WTC11 (cell line): ENCODE data around the gene MAB21L4. TPM values are rescaled to one million over a fixed set of nuclear protein-coding genes. Genes with fewer than 3 reads are reported as not detected.

Source experiments
- ATAC-seq: fragments of 200-7000 bp; cut with Tn5 transposase; 2 replicates; pipeline ENCODE4 v1.10.0; 2021; ENCODE audit warnings: mild to moderate bottlenecking, moderate library complexity
- CTCF ChIA-PET: fragments of 300-600 bp; sonication (Branson Sonifier 250); formaldehyde crosslinking; loops from one replicate; lab custom pipeline; 2021; ENCODE audit warnings: antibody characterized with exemption; lab: Charles Lee
- POLR2A ChIA-PET: fragments of 350-600 bp; sonication (Branson Sonifier 250); formaldehyde crosslinking; loops from one replicate; lab custom pipeline; 2021; ENCODE audit warnings: antibody characterized with exemption; lab: Charles Lee
- DNase-seq: peaks from one replicate; pipeline ENCODE4 v3.0.0; 2021; ENCODE audit warnings: low spot score
- H3K27ac Mint-ChIP-seq: 2 replicates; pipeline ENCODE4 v1.8.0; 2021; ENCODE audit warnings: mixed read lengths
- H3K27me3 Mint-ChIP-seq: 2 replicates; pipeline ENCODE4 v1.8.0; 2021; ENCODE audit warnings: low read depth, mild to moderate bottlenecking, moderate library complexity, mixed read lengths
- H3K36me3 Mint-ChIP-seq: 2 replicates; pipeline ENCODE4 v1.8.0; 2021; ENCODE audit warnings: mixed read lengths
- H3K4me1 Mint-ChIP-seq: 2 replicates; pipeline ENCODE4 v1.8.0; 2022; ENCODE audit warnings: mixed read lengths
- H3K4me3 Mint-ChIP-seq: 2 replicates; pipeline ENCODE4 v1.8.0; 2021; ENCODE audit warnings: mild to moderate bottlenecking, moderate library complexity, mixed read lengths
- H3K9me3 Mint-ChIP-seq: 2 replicates; pipeline ENCODE4 v1.8.0; 2021; ENCODE audit warnings: mixed read lengths
- ATF2 ChIP-seq: sonication (generic); formaldehyde crosslinking; IDR thresholded peaks from 2 replicates; pipeline ENCODE4 v1.8.1; 2022; ENCODE audit warnings: low read depth, missing genetic modification reagents, borderline replicate concordance
- EMX1 ChIP-seq: fragments of 250-450 bp; sonication (Bioruptor Pico); IDR thresholded peaks from 2 replicates; pipeline ENCODE4 v1.8.0; 2021; ENCODE audit warnings: mild to moderate bottlenecking
- FOXK1 ChIP-seq: sonication (generic); formaldehyde crosslinking; IDR thresholded peaks from 2 replicates; pipeline ENCODE4 v1.8.0; 2022; ENCODE audit warnings: mild to moderate bottlenecking, moderate library complexity, missing genetic modification reagents
- HMGXB4 ChIP-seq: sonication (generic); formaldehyde crosslinking; IDR thresholded peaks from 2 replicates; pipeline ENCODE4 v1.8.1; 2023; ENCODE audit warnings: mild to moderate bottlenecking, moderate library complexity, missing genetic modification reagents
- IRF1 ChIP-seq: sonication (generic); formaldehyde crosslinking; IDR thresholded peaks from 2 replicates; pipeline ENCODE4 v1.8.0; 2023; ENCODE audit warnings: missing genetic modification reagents
- MAX ChIP-seq: sonication (generic); formaldehyde crosslinking; IDR thresholded peaks from 2 replicates; pipeline ENCODE4 v1.8.0; 2022; ENCODE audit warnings: mild to moderate bottlenecking, missing genetic modification reagents
- SP1 ChIP-seq: sonication (generic); formaldehyde crosslinking; conservative IDR thresholded peaks from 2 replicates; pipeline ENCODE4 v1.8.1; 2022; ENCODE audit warnings: missing genetic modification reagents
- TEAD4 ChIP-seq: sonication (generic); formaldehyde crosslinking; IDR thresholded peaks from 2 replicates; pipeline ENCODE4 v1.8.0; 2022; ENCODE audit warnings: mild to moderate bottlenecking, missing genetic modification reagents
- total RNA-seq: library from RNA; stranded (reverse); gene quantifications from 3 replicates; pipeline ENCODE4 v1.2.3, GENCODE V29; 2021
- TF ChIP-seq, protein P1 (sequence below): fragments of 250-450 bp; sonication (Bioruptor Pico); conservative IDR thresholded peaks from 2 replicates; pipeline ENCODE4 v1.9.0; 2021; ENCODE audit warnings: mild to moderate bottlenecking
- TF ChIP-seq, protein P2 (sequence below): sonication (generic); formaldehyde crosslinking; IDR thresholded peaks from 2 replicates; pipeline ENCODE4 v1.8.1; 2023; ENCODE audit warnings: mild to moderate bottlenecking, missing genetic modification reagents, moderate library complexity
- TF ChIP-seq, protein P3 (sequence below): sonication (generic); formaldehyde crosslinking; IDR thresholded peaks from 2 replicates; pipeline ENCODE4 v1.8.1; 2022; ENCODE audit warnings: mild to moderate bottlenecking, moderate library complexity, missing genetic modification reagents
- TF ChIP-seq, protein P4 (sequence below): fragments of 250-450 bp; sonication (Bioruptor Pico); IDR thresholded peaks from 2 replicates; pipeline ENCODE4 v1.9.0; 2021; ENCODE audit warnings: mild to moderate bottlenecking, borderline replicate concordance
- TF ChIP-seq, protein P5 (sequence below): fragments of 200-600 bp; IDR thresholded peaks from 2 replicates; pipeline ENCODE4 v1.8.0; 2022; ENCODE audit warnings: antibody characterized with exemption

The MAB21L4 gene
- total RNA-seq, 1 experiment from 2014 or later = not detected

GRCh38 chr2:240931319-240931949 lies 35.5 kb upstream of the MAB21L4 start:
- ChIA-PET POLR2A (no interaction called here), CTCF (no interaction called here)
- no peak for ATAC-seq
- TF ChIP-seq ATF2 (CRISPR knock-in tag) (no peak), EMX1 (CRISPR knock-in tag) (no peak), MAX (CRISPR knock-in tag) (no peak)
- TF ChIP-seq, protein P1, sequence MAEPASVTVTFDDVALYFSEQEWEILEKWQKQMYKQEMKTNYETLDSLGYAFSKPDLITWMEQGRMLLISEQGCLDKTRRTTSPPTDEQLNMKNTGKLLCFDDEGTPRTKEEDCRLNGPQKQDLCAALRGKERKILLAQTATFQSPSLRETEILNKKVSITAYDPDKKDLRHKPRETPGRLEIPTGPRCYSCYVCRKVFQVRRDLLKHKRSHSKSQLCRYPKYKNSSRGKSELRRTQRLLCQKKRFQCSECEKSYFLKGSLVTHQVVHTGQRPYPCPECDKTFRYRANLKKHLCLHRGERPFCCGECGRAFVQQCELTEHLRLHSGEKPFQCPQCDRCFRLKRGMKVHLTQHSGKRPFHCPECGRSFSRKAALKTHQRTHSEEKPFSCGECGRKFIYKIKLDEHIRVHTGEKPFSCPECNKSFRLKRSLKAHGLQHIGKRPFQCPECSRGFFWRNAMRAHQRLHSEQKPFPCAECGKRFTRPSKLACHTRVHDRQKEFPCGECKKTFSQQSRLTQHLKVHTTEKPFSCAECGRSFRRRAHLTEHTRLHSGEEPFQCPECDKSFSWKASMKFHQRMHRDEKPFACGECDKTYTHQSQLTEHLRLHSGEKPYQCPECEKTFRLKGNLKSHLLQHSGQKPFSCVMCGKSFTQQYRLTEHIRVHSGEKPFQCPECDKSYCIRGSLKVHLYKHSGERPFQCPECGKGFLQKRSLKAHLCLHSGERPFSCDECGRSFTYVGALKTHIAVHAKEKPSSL (CRISPR knock-in tag) = no peak
- TF ChIP-seq, protein P2, sequence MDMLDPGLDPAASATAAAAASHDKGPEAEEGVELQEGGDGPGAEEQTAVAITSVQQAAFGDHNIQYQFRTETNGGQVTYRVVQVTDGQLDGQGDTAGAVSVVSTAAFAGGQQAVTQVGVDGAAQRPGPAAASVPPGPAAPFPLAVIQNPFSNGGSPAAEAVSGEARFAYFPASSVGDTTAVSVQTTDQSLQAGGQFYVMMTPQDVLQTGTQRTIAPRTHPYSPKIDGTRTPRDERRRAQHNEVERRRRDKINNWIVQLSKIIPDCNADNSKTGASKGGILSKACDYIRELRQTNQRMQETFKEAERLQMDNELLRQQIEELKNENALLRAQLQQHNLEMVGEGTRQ = no peak
- no peaks in the 10 kb centered on the region for H3K36me3 Mint-ChIP-seq
- no peak for DNase-seq
- no peaks in the 10 kb centered on the region for H3K27me3 Mint-ChIP-seq
- H3K4me3 Mint-ChIP-seq = no peak overlapping the region
- no peaks in the 10 kb centered on the region for H3K4me1 Mint-ChIP-seq
- no peaks in the 10 kb centered on the region for H3K9me3 Mint-ChIP-seq
- H3K27ac Mint-ChIP-seq = no peak overlapping the region

DNA sequence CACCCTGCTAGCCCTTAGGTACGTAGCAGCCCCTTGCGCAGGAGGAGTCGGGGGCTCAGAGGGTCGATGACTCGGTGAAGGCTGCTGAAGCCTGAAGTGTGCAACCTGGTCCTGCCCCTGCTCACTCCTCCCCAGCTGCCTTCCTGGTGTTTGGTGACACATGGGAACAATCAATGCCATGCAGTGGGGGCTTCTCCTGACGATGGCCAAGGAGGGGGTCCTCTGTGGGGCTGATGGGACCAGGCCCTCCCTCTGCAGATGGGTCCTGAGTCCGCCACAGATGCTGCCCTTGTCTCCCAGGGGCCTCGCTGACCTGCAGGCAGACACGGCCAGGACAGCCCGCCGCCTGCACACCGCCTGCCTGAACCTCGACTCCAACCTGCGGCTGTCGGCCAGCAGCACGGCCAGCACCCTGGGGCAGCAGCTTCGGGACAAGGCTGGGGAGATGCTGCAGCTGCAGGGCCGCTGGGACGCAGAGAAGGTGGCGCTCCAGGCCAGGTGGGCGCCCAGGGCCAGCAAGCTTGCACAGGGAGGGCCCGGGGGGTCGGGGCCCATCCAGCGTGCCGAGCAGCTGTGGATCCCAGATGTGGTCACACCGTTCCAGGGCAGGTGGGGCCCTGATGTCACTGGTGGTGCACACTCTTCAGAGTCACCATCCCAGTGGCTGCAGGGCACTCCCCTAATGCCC lies 34.8 kb upstream of the MAB21L4 start:
- DNase-seq (no peak), ATAC-seq (no peak)
- ChIA-PET CTCF (no interaction called here), POLR2A (no interaction called here)
- H3K4me3 Mint-ChIP-seq = no peak overlapping the region
- no peaks in the 10 kb centered on the region for H3K27me3 Mint-ChIP-seq
- H3K9me3 Mint-ChIP-seq = no peaks in the 10 kb centered on the region
- no peaks in the 10 kb centered on the region for H3K4me1 Mint-ChIP-seq
- no peak overlapping the region for H3K27ac Mint-ChIP-seq
- H3K36me3 Mint-ChIP-seq = no peaks in the 10 kb centered on the region
- TF ChIP-seq, protein P1 (CRISPR knock-in tag) = no peak
- TF ChIP-seq SP1 (no peak), TEAD4 (CRISPR knock-in tag) (no peak), FOXK1 (CRISPR knock-in tag) (no peak), HMGXB4 (no peak), IRF1 (CRISPR knock-in tag) (no peak)
- TF ChIP-seq, protein P3, sequence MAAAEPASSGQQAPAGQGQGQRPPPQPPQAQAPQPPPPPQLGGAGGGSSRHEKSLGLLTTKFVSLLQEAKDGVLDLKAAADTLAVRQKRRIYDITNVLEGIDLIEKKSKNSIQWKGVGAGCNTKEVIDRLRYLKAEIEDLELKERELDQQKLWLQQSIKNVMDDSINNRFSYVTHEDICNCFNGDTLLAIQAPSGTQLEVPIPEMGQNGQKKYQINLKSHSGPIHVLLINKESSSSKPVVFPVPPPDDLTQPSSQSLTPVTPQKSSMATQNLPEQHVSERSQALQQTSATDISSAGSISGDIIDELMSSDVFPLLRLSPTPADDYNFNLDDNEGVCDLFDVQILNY (CRISPR knock-in tag) = no peak
- TF ChIP-seq, protein P4, sequence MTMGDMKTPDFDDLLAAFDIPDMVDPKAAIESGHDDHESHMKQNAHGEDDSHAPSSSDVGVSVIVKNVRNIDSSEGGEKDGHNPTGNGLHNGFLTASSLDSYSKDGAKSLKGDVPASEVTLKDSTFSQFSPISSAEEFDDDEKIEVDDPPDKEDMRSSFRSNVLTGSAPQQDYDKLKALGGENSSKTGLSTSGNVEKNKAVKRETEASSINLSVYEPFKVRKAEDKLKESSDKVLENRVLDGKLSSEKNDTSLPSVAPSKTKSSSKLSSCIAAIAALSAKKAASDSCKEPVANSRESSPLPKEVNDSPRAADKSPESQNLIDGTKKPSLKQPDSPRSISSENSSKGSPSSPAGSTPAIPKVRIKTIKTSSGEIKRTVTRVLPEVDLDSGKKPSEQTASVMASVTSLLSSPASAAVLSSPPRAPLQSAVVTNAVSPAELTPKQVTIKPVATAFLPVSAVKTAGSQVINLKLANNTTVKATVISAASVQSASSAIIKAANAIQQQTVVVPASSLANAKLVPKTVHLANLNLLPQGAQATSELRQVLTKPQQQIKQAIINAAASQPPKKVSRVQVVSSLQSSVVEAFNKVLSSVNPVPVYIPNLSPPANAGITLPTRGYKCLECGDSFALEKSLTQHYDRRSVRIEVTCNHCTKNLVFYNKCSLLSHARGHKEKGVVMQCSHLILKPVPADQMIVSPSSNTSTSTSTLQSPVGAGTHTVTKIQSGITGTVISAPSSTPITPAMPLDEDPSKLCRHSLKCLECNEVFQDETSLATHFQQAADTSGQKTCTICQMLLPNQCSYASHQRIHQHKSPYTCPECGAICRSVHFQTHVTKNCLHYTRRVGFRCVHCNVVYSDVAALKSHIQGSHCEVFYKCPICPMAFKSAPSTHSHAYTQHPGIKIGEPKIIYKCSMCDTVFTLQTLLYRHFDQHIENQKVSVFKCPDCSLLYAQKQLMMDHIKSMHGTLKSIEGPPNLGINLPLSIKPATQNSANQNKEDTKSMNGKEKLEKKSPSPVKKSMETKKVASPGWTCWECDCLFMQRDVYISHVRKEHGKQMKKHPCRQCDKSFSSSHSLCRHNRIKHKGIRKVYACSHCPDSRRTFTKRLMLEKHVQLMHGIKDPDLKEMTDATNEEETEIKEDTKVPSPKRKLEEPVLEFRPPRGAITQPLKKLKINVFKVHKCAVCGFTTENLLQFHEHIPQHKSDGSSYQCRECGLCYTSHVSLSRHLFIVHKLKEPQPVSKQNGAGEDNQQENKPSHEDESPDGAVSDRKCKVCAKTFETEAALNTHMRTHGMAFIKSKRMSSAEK (CRISPR knock-in tag) = no peak
- TF ChIP-seq, protein P5, sequence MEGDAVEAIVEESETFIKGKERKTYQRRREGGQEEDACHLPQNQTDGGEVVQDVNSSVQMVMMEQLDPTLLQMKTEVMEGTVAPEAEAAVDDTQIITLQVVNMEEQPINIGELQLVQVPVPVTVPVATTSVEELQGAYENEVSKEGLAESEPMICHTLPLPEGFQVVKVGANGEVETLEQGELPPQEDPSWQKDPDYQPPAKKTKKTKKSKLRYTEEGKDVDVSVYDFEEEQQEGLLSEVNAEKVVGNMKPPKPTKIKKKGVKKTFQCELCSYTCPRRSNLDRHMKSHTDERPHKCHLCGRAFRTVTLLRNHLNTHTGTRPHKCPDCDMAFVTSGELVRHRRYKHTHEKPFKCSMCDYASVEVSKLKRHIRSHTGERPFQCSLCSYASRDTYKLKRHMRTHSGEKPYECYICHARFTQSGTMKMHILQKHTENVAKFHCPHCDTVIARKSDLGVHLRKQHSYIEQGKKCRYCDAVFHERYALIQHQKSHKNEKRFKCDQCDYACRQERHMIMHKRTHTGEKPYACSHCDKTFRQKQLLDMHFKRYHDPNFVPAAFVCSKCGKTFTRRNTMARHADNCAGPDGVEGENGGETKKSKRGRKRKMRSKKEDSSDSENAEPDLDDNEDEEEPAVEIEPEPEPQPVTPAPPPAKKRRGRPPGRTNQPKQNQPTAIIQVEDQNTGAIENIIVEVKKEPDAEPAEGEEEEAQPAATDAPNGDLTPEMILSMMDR = no peak
- TF ChIP-seq, protein P2 = no peak
